HepG2 (cell line): ENCODE data around the gene ZNF581. TPM values are rescaled to one million over a fixed set of nuclear protein-coding genes. Genes with fewer than 3 reads are reported as not detected.

Source experiments
- ATAD3A ChIP-seq: sonication (generic); formaldehyde crosslinking; IDR thresholded peaks from 2 replicates; pipeline ENCODE4 v1.4.0; 2020; ENCODE audit warnings: missing genetic modification reagents
- BCL6 ChIP-seq: IDR thresholded peaks from 2 replicates; pipeline ENCODE4 v1.6.1; 2016; ENCODE audit warnings: missing genetic modification reagents, missing compliant biosample characterization
- GPN1 ChIP-seq: sonication (generic); formaldehyde crosslinking; IDR thresholded peaks from 2 replicates; pipeline ENCODE4 v1.5.1; 2020; ENCODE audit warnings: missing genetic modification reagents, borderline replicate concordance
- HOXA5 ChIP-seq: sonication (generic); formaldehyde crosslinking; IDR thresholded peaks from 2 replicates; pipeline ENCODE4 v1.4.0; 2020; ENCODE audit warnings: missing genetic modification reagents
- JUNB ChIP-seq: sonication (generic); formaldehyde crosslinking; IDR thresholded peaks from 2 replicates; pipeline ENCODE4 v1.8.0; 2022; ENCODE audit warnings: missing genetic modification reagents, mild to moderate bottlenecking, borderline replicate concordance
- KDM5A ChIP-seq: fragments of 200-600 bp; sonication (generic); IDR thresholded peaks from 2 replicates; pipeline ENCODE4 v1.7.0; 2018; ENCODE audit warnings: antibody characterized with exemption, mild to moderate bottlenecking, low read length, borderline replicate concordance
- KLF16 ChIP-seq, 2 experiments: sonication (generic) in 1 of 2; formaldehyde crosslinking in 1 of 2; IDR thresholded peaks; 2 replicates each; pipeline versions ENCODE4 v1.6.1 to v1.8.0; 2016 to 2023; ENCODE audit warnings: missing genetic modification reagents in 2 of 2, missing compliant biosample characterization in 1 of 2
- MTERF4 ChIP-seq: sonication (generic); formaldehyde crosslinking; IDR thresholded peaks from 2 replicates; pipeline ENCODE4 v1.8.0; 2023; ENCODE audit warnings: mild to moderate bottlenecking, missing genetic modification reagents
- MXD1 ChIP-seq: sonication (generic); formaldehyde crosslinking; IDR thresholded peaks from 2 replicates; pipeline ENCODE4 v1.4.0; 2020; ENCODE audit warnings: mild to moderate bottlenecking, missing genetic modification reagents
- NFAT5 ChIP-seq: sonication (generic); formaldehyde crosslinking; IDR thresholded peaks from 2 replicates; pipeline ENCODE4 v1.4.0; 2020; ENCODE audit warnings: missing genetic modification reagents
- NR0B2 ChIP-seq: sonication (generic); formaldehyde crosslinking; IDR thresholded peaks from 2 replicates; pipeline ENCODE4 v1.4.0; 2020; ENCODE audit warnings: mild to moderate bottlenecking, missing genetic modification reagents
- ONECUT2 ChIP-seq: sonication (generic); formaldehyde crosslinking; IDR thresholded peaks from 2 replicates; pipeline ENCODE4 v1.4.0; 2020; ENCODE audit warnings: missing genetic modification reagents
- PPARG ChIP-seq: conservative IDR thresholded peaks from 2 replicates; pipeline ENCODE4 v1.6.1; 2016; ENCODE audit warnings: missing biosample characterization, missing genetic modification reagents
- ZBTB49 ChIP-seq: sonication (generic); formaldehyde crosslinking; IDR thresholded peaks from 2 replicates; pipeline ENCODE4 v1.4.0; 2020; ENCODE audit warnings: missing genetic modification reagents, borderline replicate concordance
- ZNF160 ChIP-seq: sonication (generic); formaldehyde crosslinking; IDR thresholded peaks from 2 replicates; pipeline ENCODE4 v1.8.0; 2022; ENCODE audit warnings: mild to moderate bottlenecking, inconsistent platforms, missing genetic modification reagents
- ZNF580 ChIP-seq: IDR thresholded peaks from 2 replicates; pipeline ENCODE4 v1.6.1; 2016; ENCODE audit warnings: low read depth, borderline replicate concordance
- ZNF724P ChIP-seq: sonication (generic); formaldehyde crosslinking; IDR thresholded peaks from 2 replicates; pipeline ENCODE4 v1.8.0; 2022; ENCODE audit warnings: missing genetic modification reagents, borderline replicate concordance
- ZNF891 ChIP-seq: sonication (generic); formaldehyde crosslinking; IDR thresholded peaks from 2 replicates; pipeline ENCODE4 v1.5.0; 2020; ENCODE audit warnings: mild to moderate bottlenecking, missing genetic modification reagents
- polyA plus RNA-seq, 8 experiments: library from polyadenylated mRNA; depleted of rRNA in 3 of 8; stranded (reverse) in 7 of 8; unstranded in 1 of 8; fragments of >200 nt; fragmentation: Illumina TruSeq in 4 of 8; extraction: Trizol in 4 of 8; gene quantifications; 2 replicates each; pipeline versions ENCODE4 v1.2.1 to v1.2.3, GENCODE V29; 2011 to 2016; ENCODE audit warnings: low read depth in 4 of 8, missing spikeins in 1 of 8, mixed read lengths in 1 of 8; ENCODE audit not compliant: insufficient read depth in 1 of 8
- total RNA-seq, 5 experiments: library from RNA; depleted of rRNA; stranded (reverse); fragments of >200 nt; fragmentation: Illumina TruSeq; extraction: Trizol; gene quantifications; 2 replicates each; pipeline ENCODE4 v1.2.3, GENCODE V29; 2016; ENCODE audit warnings: low read depth in 1 of 5

The ZNF581 gene
- total and polyA plus RNA-seq, 2 of the 13 experiments (the other 11 are each of a cell fraction or from before 2014, with no cell fraction given): 19.6 to 49.5 TPM

GRCh38 chr19:55599842-55600661 lies 43.4 kb upstream of the ZNF581 start, which contains the start of gene ZNF524 (continued):
- TF ChIP-seq NFAT5 (CRISPR knock-in tag): 0 out of 2 replicates have a peak, but pooled peaks have one; percentile 22
- no peak for TF ChIP-seq NR0B2
- TF ChIP-seq ZNF724P (CRISPR knock-in tag): no peak
- no peak for TF ChIP-seq ZBTB49 (CRISPR knock-in tag)
- TF ChIP-seq MTERF4: no peak
- TF ChIP-seq PPARG (CRISPR knock-in tag): no peak
- no peak for TF ChIP-seq ONECUT2
- peak in 1 of 2 experiments; percentile 14; a peak in 1 of 4 replicates for TF ChIP-seq KLF16 (CRISPR knock-in tag; IDR thresholded peaks at IDR 0.05)
- no peak for TF ChIP-seq HOXA5 (CRISPR knock-in tag)
- peak; percentile 47; the same call in 1 of the 2 replicates for TF ChIP-seq MXD1 (CRISPR knock-in tag)
- TF ChIP-seq KDM5A: peak; percentile 62; the same call in 1 of the 2 replicates
- TF ChIP-seq BCL6 (CRISPR knock-in tag): 0 out of 2 replicates have a peak, but pooled peaks have one; percentile 8
- TF ChIP-seq ZNF891 (CRISPR knock-in tag): no peak; the same call in 1 of the 2 replicates
- peak; percentile 73 for TF ChIP-seq ZNF160 (CRISPR knock-in tag)
- no peak for TF ChIP-seq ZNF580 (CRISPR knock-in tag)
- TF ChIP-seq GPN1: no peak
- TF ChIP-seq ATAD3A (CRISPR knock-in tag): no peak
- no peak; the same call in 1 of the 2 replicates for TF ChIP-seq JUNB (CRISPR knock-in tag)
